ENCODE measurements around the gene MANBA.
"Not testable (repeated sequence)": the region's sequence is repeated elsewhere in the genome, so short reads cannot be mapped to it uniquely, and the experiment has no call there.

The MANBA gene

GRCh38 chr4:102717448-102718092 is 43.2 kb downstream of the MANBA start:
- no peak overlapping the region for H3K27ac ChIP-seq (ENCODE audit: low read depth, low read length)
- no peaks in the 10 kb centered on the region for H3K36me3 ChIP-seq (ENCODE audit: low read length)
- no peak for TF ChIP-seq EZH2phosphoT487 (conservative IDR thresholded peaks at IDR 0.05; ENCODE audit: low read length)
- no peaks in the 10 kb centered on the region for H3K9me3 ChIP-seq (ENCODE audit: insufficient read depth, low read length)
- H3K27me3 ChIP-seq (ENCODE audit: low read length) = no peaks in the 10 kb centered on the region
- H2AFZ ChIP-seq (ENCODE audit: low read depth, low read length, severe bottlenecking) = no peak overlapping the region
- no peak overlapping the region for H3K9ac ChIP-seq (ENCODE audit: low read length)
- no peak overlapping the region for H3K4me2 ChIP-seq (ENCODE audit: low read depth, low read length, poor library complexity, severe bottlenecking)
- no peak overlapping the region for H3K4me3 ChIP-seq (ENCODE audit: insufficient read depth, low read length, poor library complexity, severe bottlenecking)
- no peaks in the 10 kb centered on the region for H3K79me2 ChIP-seq (ENCODE audit: insufficient read depth, low read length)
- no peaks in the 10 kb centered on the region for H3F3A ChIP-seq (ENCODE audit: insufficient read depth)
- no peaks in the 10 kb centered on the region for H4K20me1 ChIP-seq (ENCODE audit: low read depth, low read length)
- no peaks in the 10 kb centered on the region for H3K9me2 ChIP-seq (replicated peaks; ENCODE audit: insufficient read depth, low read length)

- H2AFZ ChIP-seq (ENCODE audit: low read depth, low read length, severe bottlenecking) = no peak overlapping the region
- no peak overlapping the region for H3K4me3 ChIP-seq (ENCODE audit: insufficient read depth, low read length, poor library complexity, severe bottlenecking)
- no peaks in the 10 kb centered on the region for H3K79me2 ChIP-seq (ENCODE audit: insufficient read depth, low read length)
- no peaks in the 10 kb centered on the region for H3K9me3 ChIP-seq (ENCODE audit: insufficient read depth, low read length)
- TF ChIP-seq EZH2phosphoT487 (conservative IDR thresholded peaks at IDR 0.05; ENCODE audit: low read length) = no peak
- TF ChIP-seq CTCF (IDR thresholded peaks at IDR 0.05; ENCODE audit: insufficient read depth, low read length, poor library complexity, severe bottlenecking) = no peak
- no peak overlapping the region for H3K9ac ChIP-seq (ENCODE audit: low read length)
- no peaks in the 10 kb centered on the region for H3K9me2 ChIP-seq (replicated peaks; ENCODE audit: insufficient read depth, low read length)
- no peak overlapping the region for H3K4me2 ChIP-seq (ENCODE audit: low read depth, low read length, poor library complexity, severe bottlenecking)
- no peaks in the 10 kb centered on the region for H4K20me1 ChIP-seq (ENCODE audit: low read depth, low read length)
- H3F3A ChIP-seq (ENCODE audit: insufficient read depth) = no peaks in the 10 kb centered on the region
- H3K27me3 ChIP-seq (ENCODE audit: low read length) = no peaks in the 10 kb centered on the region
- no peak overlapping the region for H3K27ac ChIP-seq (ENCODE audit: low read depth, low read length)
- no peaks in the 10 kb centered on the region for H3K36me3 ChIP-seq (ENCODE audit: low read length)
Measured at GRCh38 chr4:102715057-102715456, 45.7 kb downstream of the MANBA start.

GRCh38 chr4:102713774-102714173 is 47.0 kb downstream of the MANBA start:
- not testable (repeated sequence) for H3K27ac ChIP-seq (ENCODE audit: low read depth, low read length); H3K27me3 ChIP-seq (ENCODE audit: low read length); H3K9me2 ChIP-seq (replicated peaks; ENCODE audit: insufficient read depth, low read length); H3K9ac ChIP-seq (ENCODE audit: low read length); H3K36me3 ChIP-seq (ENCODE audit: low read length); H3K4me3 ChIP-seq (ENCODE audit: insufficient read depth, low read length, poor library complexity, severe bottlenecking); H3F3A ChIP-seq (ENCODE audit: insufficient read depth); H3K79me2 ChIP-seq (ENCODE audit: insufficient read depth, low read length); H2AFZ ChIP-seq (ENCODE audit: low read depth, low read length, severe bottlenecking); H4K20me1 ChIP-seq (ENCODE audit: low read depth, low read length); H3K9me3 ChIP-seq (ENCODE audit: insufficient read depth, low read length); H3K4me2 ChIP-seq (ENCODE audit: low read depth, low read length, poor library complexity, severe bottlenecking)

- Histone ChIP-seq H3K79me2 (ENCODE audit: insufficient read depth, low read length) (no peaks in the 10 kb centered on the region), H3F3A (ENCODE audit: insufficient read depth) (no peaks in the 10 kb centered on the region), H3K36me3 (ENCODE audit: low read length) (no peaks in the 10 kb centered on the region), H4K20me1 (ENCODE audit: low read depth, low read length) (no peaks in the 10 kb centered on the region), H3K9ac (ENCODE audit: low read length) (no peak overlapping the region), H3K4me2 (ENCODE audit: low read depth, low read length, poor library complexity, severe bottlenecking) (no peak overlapping the region), H3K9me3 (ENCODE audit: insufficient read depth, low read length) (no peaks in the 10 kb centered on the region), H3K27me3 (ENCODE audit: low read length) (no peaks in the 10 kb centered on the region), H3K9me2 (replicated peaks; ENCODE audit: insufficient read depth, low read length) (no peaks in the 10 kb centered on the region), H2AFZ (ENCODE audit: low read depth, low read length, severe bottlenecking) (no peak overlapping the region), H3K4me3 (ENCODE audit: insufficient read depth, low read length, poor library complexity, severe bottlenecking) (no peak overlapping the region), H3K27ac (ENCODE audit: low read depth, low read length) (no peak overlapping the region)
- TF ChIP-seq EZH2phosphoT487 (conservative IDR thresholded peaks at IDR 0.05; ENCODE audit: low read length) = no peak
- no peak for TF ChIP-seq CTCF (IDR thresholded peaks at IDR 0.05; ENCODE audit: insufficient read depth, low read length, poor library complexity, severe bottlenecking)
Measured at GRCh38 chr4:102713096-102713495, 47.7 kb downstream of the MANBA start.
